ENCODE measurements around the gene EXOC6B. TPM values are rescaled to one million over a fixed set of nuclear protein-coding genes. Genes with fewer than 3 reads are reported as not detected.

The EXOC6B gene
- total and polyA plus RNA-seq, 4 donors: 5.8 to 45.9 (median 26.2) TPM

- 53 to 59% methylated on average over 10 of the region's 10 CpGs for WGBS, 2 donors
Measured at GRCh38 chr2:72136331-72136730, 689.5 kb downstream of the EXOC6B start.

GRCh38 chr2:72135921-72136320 lies 689.9 kb downstream of the EXOC6B start:
- Histone ChIP-seq H3K4me1 (ENCODE audit: control insufficient read depth in 1 of 2, insufficient read depth in 2 of 2, low read length in 2 of 2) (no peaks in the 10 kb centered on the region), H3K36me3 (ENCODE audit: control insufficient read depth in 1 of 2, insufficient read depth in 2 of 2, low read length in 1 of 2) (no peaks in the 10 kb centered on the region), H3K9me3 (ENCODE audit: control insufficient read depth, low read length) (no peaks in the 10 kb centered on the region), H3K27me3 (ENCODE audit: control insufficient read depth in 1 of 2, insufficient read depth in 2 of 2, low read length in 1 of 2) (no peaks in the 10 kb centered on the region), H3K27ac (ENCODE audit: low read depth in 1 of 2, low read length in 2 of 2) (no peak overlapping the region), H3K4me3 (ENCODE audit: low read length in 2 of 2) (no peak overlapping the region)
- WGBS, 2 donors: 81 to 89% methylated on average over 8 of the region's 8 CpGs
- intact Hi-C loops (cut with DNase I): no loop called here
- DNase-seq (peak in 1 of 2 donors; percentile 26), ATAC-seq (ENCODE audit: low FRiP score) (no peak)

More at GRCh38 chr2:72136331-72136730, 689.5 kb downstream of the EXOC6B start:
- Histone ChIP-seq H3K9me3 (ENCODE audit: control insufficient read depth, low read length) (no peaks in the 10 kb centered on the region), H3K36me3 (ENCODE audit: control insufficient read depth in 1 of 2, insufficient read depth in 2 of 2, low read length in 1 of 2) (no peaks in the 10 kb centered on the region), H3K4me3 (ENCODE audit: low read length in 2 of 2) (no peak overlapping the region), H3K27ac (ENCODE audit: low read depth in 1 of 2, low read length in 2 of 2) (no peak overlapping the region), H3K4me1 (ENCODE audit: control insufficient read depth in 1 of 2, insufficient read depth in 2 of 2, low read length in 2 of 2) (no peaks in the 10 kb centered on the region), H3K27me3 (ENCODE audit: control insufficient read depth in 1 of 2, insufficient read depth in 2 of 2, low read length in 1 of 2) (no peaks in the 10 kb centered on the region)
- intact Hi-C loops (cut with DNase I): no loop called here
- no peak for ATAC-seq (ENCODE audit: low FRiP score)
- peak; percentile 38 to 59 for DNase-seq

GRCh38 chr2:72134997-72135800 lies 690.6 kb downstream of the EXOC6B start:
- Histone ChIP-seq H3K27ac (ENCODE audit: low read depth in 1 of 2, low read length in 2 of 2) (no peak overlapping the region), H3K36me3 (ENCODE audit: control insufficient read depth in 1 of 2, insufficient read depth in 2 of 2, low read length in 1 of 2) (no peaks in the 10 kb centered on the region), H3K4me3 (ENCODE audit: low read length in 2 of 2) (no peak overlapping the region), H3K9me3 (ENCODE audit: control insufficient read depth, low read length) (no peaks in the 10 kb centered on the region), H3K4me1 (ENCODE audit: control insufficient read depth in 1 of 2, insufficient read depth in 2 of 2, low read length in 2 of 2) (no peaks in the 10 kb centered on the region), H3K27me3 (ENCODE audit: control insufficient read depth in 1 of 2, insufficient read depth in 2 of 2, low read length in 1 of 2) (no peaks in the 10 kb centered on the region)
- ATAC-seq (ENCODE audit: low FRiP score): no peak
- intact Hi-C loops (cut with DNase I): no loop called here
- DNase-seq: peak; percentile 38 to 54
- 92 to 95% methylated on average over 19 of the region's 19 CpGs for WGBS, 2 donors

- Histone ChIP-seq H3K4me3 (ENCODE audit: low read length in 2 of 2) (no peak overlapping the region), H3K4me1 (ENCODE audit: control insufficient read depth in 1 of 2, insufficient read depth in 2 of 2, low read length in 2 of 2) (no peaks in the 10 kb centered on the region), H3K27ac (ENCODE audit: low read depth in 1 of 2, low read length in 2 of 2) (no peak overlapping the region), H3K36me3 (ENCODE audit: control insufficient read depth in 1 of 2, insufficient read depth in 2 of 2, low read length in 1 of 2) (no peaks in the 10 kb centered on the region), H3K9me3 (ENCODE audit: control insufficient read depth, low read length) (no peaks in the 10 kb centered on the region), H3K27me3 (ENCODE audit: control insufficient read depth in 1 of 2, insufficient read depth in 2 of 2, low read length in 1 of 2) (no peaks in the 10 kb centered on the region)
- ATAC-seq (ENCODE audit: low FRiP score) (no peak), DNase-seq (peak in 1 of 2 donors; percentile 9)
- WGBS, 2 donors: 78 to 93% methylated on average over 10 of the region's 10 CpGs
- intact Hi-C loops (cut with DNase I): no loop called here
Measured at GRCh38 chr2:72134408-72134996, 691.3 kb downstream of the EXOC6B start.

- no peaks in the 10 kb centered on the region for H3K9me3 ChIP-seq (ENCODE audit: control insufficient read depth, low read length)
- DNase-seq (peak; percentile 14 to 57), ATAC-seq (ENCODE audit: low FRiP score) (no peak)
- intact Hi-C loops (cut with DNase I): no loop called here
- no peaks in the 10 kb centered on the region for H3K27me3 ChIP-seq (ENCODE audit: control insufficient read depth in 1 of 2, insufficient read depth in 2 of 2, low read length in 1 of 2)
- no peak overlapping the region for H3K27ac ChIP-seq (ENCODE audit: low read depth in 1 of 2, low read length in 2 of 2)
- 90 to 93% methylated on average over 11 of the region's 11 CpGs for WGBS, 2 donors
- no peak overlapping the region for H3K4me3 ChIP-seq (ENCODE audit: low read length in 2 of 2)
- no peaks in the 10 kb centered on the region for H3K4me1 ChIP-seq (ENCODE audit: control insufficient read depth in 1 of 2, insufficient read depth in 2 of 2, low read length in 2 of 2)
- H3K36me3 ChIP-seq (ENCODE audit: control insufficient read depth in 1 of 2, insufficient read depth in 2 of 2, low read length in 1 of 2): no peaks in the 10 kb centered on the region
Measured at GRCh38 chr2:72133721-72134407, 692.0 kb downstream of the EXOC6B start.

GRCh38 chr2:72132981-72133720 lies 692.7 kb downstream of the EXOC6B start:
- H3K4me3 ChIP-seq (ENCODE audit: low read length in 2 of 2): no peak overlapping the region
- H3K27me3 ChIP-seq (ENCODE audit: control insufficient read depth in 1 of 2, insufficient read depth in 2 of 2, low read length in 1 of 2): no peaks in the 10 kb centered on the region
- DNase-seq (peak; percentile 27 to 69), ATAC-seq (ENCODE audit: low FRiP score) (no peak)
- H3K9me3 ChIP-seq (ENCODE audit: control insufficient read depth, low read length): no peaks in the 10 kb centered on the region
- no peaks in the 10 kb centered on the region for H3K36me3 ChIP-seq (ENCODE audit: control insufficient read depth in 1 of 2, insufficient read depth in 2 of 2, low read length in 1 of 2)
- no peak overlapping the region for H3K27ac ChIP-seq (ENCODE audit: low read depth in 1 of 2, low read length in 2 of 2)
- intact Hi-C loops (cut with DNase I): no loop called here
- no peaks in the 10 kb centered on the region for H3K4me1 ChIP-seq (ENCODE audit: control insufficient read depth in 1 of 2, insufficient read depth in 2 of 2, low read length in 2 of 2)
- 96 to 97% methylated on average over 29 of the region's 29 CpGs for WGBS, 2 donors

- H3K36me3 ChIP-seq (ENCODE audit: control insufficient read depth in 1 of 2, insufficient read depth in 2 of 2, low read length in 1 of 2): no peaks in the 10 kb centered on the region
- no peak overlapping the region for H3K27ac ChIP-seq (ENCODE audit: low read depth in 1 of 2, low read length in 2 of 2)
- H3K27me3 ChIP-seq (ENCODE audit: control insufficient read depth in 1 of 2, insufficient read depth in 2 of 2, low read length in 1 of 2): no peaks in the 10 kb centered on the region
- no peaks in the 10 kb centered on the region for H3K9me3 ChIP-seq (ENCODE audit: control insufficient read depth, low read length)
- ATAC-seq (ENCODE audit: low FRiP score): no peak
- WGBS, 2 donors: 95 to 96% methylated on average over 36 to 37 of the region's 37 CpGs
- intact Hi-C loops (cut with DNase I): no loop called here
- H3K4me1 ChIP-seq (ENCODE audit: control insufficient read depth in 1 of 2, insufficient read depth in 2 of 2, low read length in 2 of 2): no peaks in the 10 kb centered on the region
- peak; percentile 27 to 64 for DNase-seq
- no peak overlapping the region for H3K4me3 ChIP-seq (ENCODE audit: low read length in 2 of 2)
Measured at GRCh38 chr2:72131916-72132841, 693.7 kb downstream of the EXOC6B start.
